BE2C (cell line): ENCODE measurements around the gene SYT17.

Source experiments
- DNase-seq: peaks from one replicate; pipeline ENCODE4 v3.0.0-alpha.2; 2020
- H3K27me3 ChIP-seq: fragments of 250-450 bp; sonication (Bioruptor Pico); 2 replicates; pipeline ENCODE4 v1.5.1; 2020; ENCODE audit warnings: mild to moderate bottlenecking
- H3K36me3 ChIP-seq: fragments of 250-450 bp; sonication (Bioruptor Pico); 2 replicates; pipeline ENCODE4 v1.5.1; 2020; ENCODE audit warnings: mild to moderate bottlenecking
- H3K4me1 ChIP-seq: fragments of 250-450 bp; sonication (Bioruptor Pico); 2 replicates; pipeline ENCODE4 v1.5.1; 2020
- H3K4me3 ChIP-seq: 2 replicates; pipeline ENCODE4 v1.5.1; 2011; ENCODE audit warnings: low read depth, low read length
- H3K9me3 ChIP-seq: fragments of 250-450 bp; sonication (Bioruptor Pico); 2 replicates; pipeline ENCODE4 v1.5.1; 2020
- CTCF ChIP-seq: IDR thresholded peaks from 2 replicates; pipeline ENCODE4 v1.5.1; 2012; ENCODE audit warnings: mild to moderate bottlenecking, low read depth, low read length

SYT17 gene

GRCh38 chr16:19304750-19305149 is 136.7 kb downstream of the SYT17 start:
- no peaks in the 10 kb centered on the region for H3K36me3 ChIP-seq
- TF ChIP-seq CTCF: no peak

GRCh38 chr16:19305443-19305842 is 137.4 kb downstream of the SYT17 start:
- no peaks in the 10 kb centered on the region for H3K9me3 ChIP-seq
- no peak for DNase-seq
- no peaks in the 10 kb centered on the region for H3K27me3 ChIP-seq
- H3K4me3 ChIP-seq: no peak overlapping the region
- no peak for TF ChIP-seq CTCF
- no peaks in the 10 kb centered on the region for H3K36me3 ChIP-seq
- no peaks in the 10 kb centered on the region for H3K4me1 ChIP-seq

More at GRCh38 chr16:19304750-19305149, 136.7 kb downstream of the SYT17 start:
- no peak for DNase-seq
- no peak overlapping the region for H3K4me3 ChIP-seq
- no peaks in the 10 kb centered on the region for H3K27me3 ChIP-seq
- no peaks in the 10 kb centered on the region for H3K4me1 ChIP-seq
- H3K9me3 ChIP-seq: no peaks in the 10 kb centered on the region

- TF ChIP-seq CTCF: no peak
- no peaks in the 10 kb centered on the region for H3K9me3 ChIP-seq
- no peaks in the 10 kb centered on the region for H3K36me3 ChIP-seq
- no peaks in the 10 kb centered on the region for H3K27me3 ChIP-seq
- H3K4me3 ChIP-seq: no peak overlapping the region
- H3K4me1 ChIP-seq: no peaks in the 10 kb centered on the region
- DNase-seq: no peak
Observed at GRCh38 chr16:19307587-19308241, 139.7 kb downstream of the SYT17 start.

- no peak for DNase-seq
- TF ChIP-seq CTCF: no peak
- Histone ChIP-seq H3K36me3 (no peaks in the 10 kb centered on the region), H3K27me3 (no peaks in the 10 kb centered on the region), H3K9me3 (no peaks in the 10 kb centered on the region), H3K4me3 (no peak overlapping the region), H3K4me1 (no peaks in the 10 kb centered on the region)
Observed at GRCh38 chr16:19308392-19308791, 140.4 kb downstream of the SYT17 start.

GRCh38 chr16:19309178-19309577 is 141.1 kb downstream of the SYT17 start:
- H3K27me3 ChIP-seq: no peaks in the 10 kb centered on the region
- H3K36me3 ChIP-seq: no peaks in the 10 kb centered on the region
- no peaks in the 10 kb centered on the region for H3K4me1 ChIP-seq
- no peak for DNase-seq
- no peak for TF ChIP-seq CTCF
- H3K4me3 ChIP-seq: no peak overlapping the region
- no peaks in the 10 kb centered on the region for H3K9me3 ChIP-seq

- no peaks in the 10 kb centered on the region for H3K4me1 ChIP-seq
- H3K4me3 ChIP-seq: no peak overlapping the region
- no peaks in the 10 kb centered on the region for H3K9me3 ChIP-seq
- no peaks in the 10 kb centered on the region for H3K27me3 ChIP-seq
- DNase-seq: no peak
- TF ChIP-seq CTCF: no peak
- H3K36me3 ChIP-seq: no peaks in the 10 kb centered on the region
Observed at GRCh38 chr16:19314718-19315425, 146.8 kb downstream of the SYT17 start.
